Measurements from ENCODE around the gene FFAR1. TPM values are rescaled to one million over a fixed set of nuclear protein-coding genes. Genes with fewer than 3 reads are reported as not detected.

The FFAR1 gene
- total RNA-seq, 1 experiment from 2014 or later = not detected

DNA sequence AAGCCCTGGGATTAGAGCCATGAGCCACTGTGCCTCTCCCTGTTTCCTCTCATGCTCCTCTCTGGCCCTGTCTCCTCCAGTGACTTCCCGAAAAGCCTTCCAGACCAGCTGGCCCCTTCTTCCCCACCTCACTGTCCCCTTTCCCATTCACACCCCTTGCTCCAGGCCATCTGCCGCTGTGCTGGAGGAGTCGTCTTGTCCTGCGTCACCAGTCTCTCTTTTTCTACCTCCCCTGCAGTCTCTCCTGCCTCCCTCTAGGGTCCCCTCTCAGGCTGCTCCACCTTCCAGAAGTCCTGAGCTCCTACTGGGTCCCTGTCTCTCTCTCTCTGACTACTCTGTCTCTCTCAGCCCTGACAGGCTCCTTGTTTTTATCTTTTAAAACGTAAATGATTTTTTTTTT is 5.3 kb upstream of the FFAR1 start:
- H3K36me3 ChIP-seq (replicated peaks; ENCODE audit: control insufficient read depth, insufficient read depth, low read length) = no peaks in the 10 kb centered on the region
- no peaks in the 10 kb centered on the region for H3K27me3 ChIP-seq (ENCODE audit: control insufficient read depth, insufficient read depth, low read length)
- peak; percentile 67 for DNase-seq

DNA sequence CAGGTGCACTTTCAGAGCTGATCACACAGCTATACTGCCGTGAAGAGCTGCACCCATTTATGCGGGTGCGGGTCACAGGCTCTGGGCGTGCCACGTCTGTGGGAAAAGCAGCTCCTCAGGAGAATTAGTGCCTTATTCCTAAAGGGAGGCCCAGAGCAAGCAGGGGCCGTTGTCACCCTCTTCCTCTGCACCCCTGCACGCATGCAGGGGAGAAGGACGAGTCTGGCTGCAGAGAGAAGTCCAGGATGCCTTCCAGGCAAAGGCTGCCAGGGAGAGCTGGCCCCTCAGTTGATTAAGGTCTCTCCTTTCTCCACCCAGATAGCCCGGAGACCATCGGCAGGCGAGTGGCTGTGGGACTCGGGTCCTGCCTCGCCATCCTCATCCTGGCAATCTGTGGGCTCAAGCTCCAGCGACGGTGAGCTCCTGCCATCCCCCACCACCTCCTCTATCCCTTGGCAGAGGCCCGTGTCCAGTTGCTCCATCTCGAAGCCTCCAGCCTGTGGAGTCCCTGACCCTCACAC is 3.1 kb upstream of the FFAR1 start:
- Histone ChIP-seq H3K27me3 (ENCODE audit: control insufficient read depth, insufficient read depth, low read length) (no peaks in the 10 kb centered on the region), H3K4me3 (ENCODE audit: insufficient read depth, low read depth, low read length) (no peak overlapping the region), H3K36me3 (replicated peaks; ENCODE audit: control insufficient read depth, insufficient read depth, low read length) (no peaks in the 10 kb centered on the region)
- peak; percentile 28 for DNase-seq

More for the DNA sequence above, 5.3 kb upstream of the FFAR1 start:
- H3K4me3 ChIP-seq (ENCODE audit: insufficient read depth, low read depth, low read length) = no peak overlapping the region

DNA sequence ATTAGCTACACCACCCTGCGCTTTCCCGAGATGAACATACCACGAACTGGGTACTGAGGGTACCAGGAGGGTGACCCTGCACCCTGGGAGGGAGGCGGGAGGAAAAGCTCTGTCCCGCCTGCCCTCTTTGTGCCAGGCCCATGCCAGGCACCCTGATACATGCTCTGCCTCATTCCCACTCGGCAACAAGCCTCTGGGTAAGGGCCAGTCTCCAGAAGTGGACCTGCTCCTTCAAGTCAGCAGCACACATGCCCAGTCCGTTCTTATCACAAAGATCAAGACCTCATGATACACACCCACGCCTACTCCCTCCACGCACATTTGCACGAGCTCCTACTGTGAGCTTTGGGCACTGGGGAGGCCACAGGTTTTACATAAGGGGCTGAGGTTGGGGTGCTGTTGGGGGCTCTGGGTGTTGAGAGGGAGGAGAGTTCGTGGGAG is 2.0 kb upstream of the FFAR1 start:
- peak; percentile 28 for DNase-seq
- Histone ChIP-seq H3K27me3 (ENCODE audit: control insufficient read depth, insufficient read depth, low read length) (no peaks in the 10 kb centered on the region), H3K4me3 (ENCODE audit: insufficient read depth, low read depth, low read length) (no peak overlapping the region), H3K36me3 (replicated peaks; ENCODE audit: control insufficient read depth, insufficient read depth, low read length) (no peaks in the 10 kb centered on the region)

DNA sequence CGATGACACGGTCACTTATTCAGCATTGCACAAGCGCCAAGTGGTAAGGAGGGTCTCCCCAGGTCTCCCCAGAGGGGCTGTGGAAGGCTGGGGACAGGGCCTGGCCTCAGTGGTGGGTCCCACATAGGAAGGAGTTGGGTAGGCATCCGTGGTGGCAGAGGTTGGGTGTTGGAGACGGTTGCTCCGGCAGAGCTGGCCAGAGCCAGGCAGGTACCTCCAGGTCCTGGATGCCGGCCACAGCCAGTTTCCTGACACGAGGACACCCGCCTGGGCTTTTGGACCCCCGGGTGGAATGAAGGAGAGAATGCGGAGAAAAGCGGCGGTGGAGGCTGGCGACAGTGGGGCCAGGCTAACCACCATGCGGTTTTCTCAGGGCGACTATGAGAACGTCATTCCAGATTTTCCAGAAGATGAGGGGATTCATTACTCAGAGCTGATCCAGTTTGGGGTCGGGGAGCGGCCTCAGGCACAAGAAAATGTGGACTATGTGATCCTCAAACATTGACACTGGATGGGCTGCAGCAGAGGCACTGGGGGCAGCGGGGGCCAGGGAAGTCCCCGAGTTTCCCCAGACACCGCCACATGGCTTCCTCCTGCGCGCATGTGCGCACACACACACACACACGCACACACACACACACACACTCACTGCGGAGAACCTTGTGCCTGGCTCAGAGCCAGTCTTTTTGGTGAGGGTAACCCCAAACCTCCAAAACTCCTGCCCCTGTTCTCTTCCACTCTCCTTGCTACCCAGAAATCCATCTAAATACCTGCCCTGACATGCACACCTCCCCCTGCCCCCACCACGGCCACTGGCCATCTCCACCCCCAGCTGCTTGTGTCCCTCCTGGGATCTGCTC is 1.3 kb upstream of the FFAR1 start:
- peak; percentile 30 for DNase-seq
- Histone ChIP-seq H3K36me3 (replicated peaks; ENCODE audit: control insufficient read depth, insufficient read depth, low read length) (no peaks in the 10 kb centered on the region), H3K4me3 (ENCODE audit: insufficient read depth, low read depth, low read length) (no peak overlapping the region), H3K27me3 (ENCODE audit: control insufficient read depth, insufficient read depth, low read length) (no peaks in the 10 kb centered on the region)

DNA sequence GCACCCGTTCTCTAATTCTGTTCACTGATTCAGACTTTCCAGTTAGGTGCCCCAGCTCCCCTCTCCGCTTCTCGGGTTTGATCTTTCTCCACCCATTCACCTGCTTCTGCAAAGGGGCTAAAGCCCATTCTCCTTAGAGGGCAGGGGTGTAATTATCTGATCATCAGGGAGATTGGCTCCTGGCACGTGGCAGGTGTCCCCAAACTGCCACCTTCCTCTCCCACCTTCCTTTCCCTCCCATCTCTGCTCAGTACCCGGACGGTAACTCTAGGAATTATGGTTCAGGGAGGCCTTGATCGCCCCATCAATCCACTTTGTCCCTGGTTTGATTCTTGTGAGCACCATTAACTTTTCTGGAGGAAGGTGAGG is 212 bp downstream of the FFAR1 start:
- H3K36me3 ChIP-seq (replicated peaks; ENCODE audit: control insufficient read depth, insufficient read depth, low read length) = no peaks in the 10 kb centered on the region
- H3K4me3 ChIP-seq (ENCODE audit: insufficient read depth, low read depth, low read length) = no peak overlapping the region
- no peaks in the 10 kb centered on the region for H3K27me3 ChIP-seq (ENCODE audit: control insufficient read depth, insufficient read depth, low read length)
- DNase-seq = no peak

DNA sequence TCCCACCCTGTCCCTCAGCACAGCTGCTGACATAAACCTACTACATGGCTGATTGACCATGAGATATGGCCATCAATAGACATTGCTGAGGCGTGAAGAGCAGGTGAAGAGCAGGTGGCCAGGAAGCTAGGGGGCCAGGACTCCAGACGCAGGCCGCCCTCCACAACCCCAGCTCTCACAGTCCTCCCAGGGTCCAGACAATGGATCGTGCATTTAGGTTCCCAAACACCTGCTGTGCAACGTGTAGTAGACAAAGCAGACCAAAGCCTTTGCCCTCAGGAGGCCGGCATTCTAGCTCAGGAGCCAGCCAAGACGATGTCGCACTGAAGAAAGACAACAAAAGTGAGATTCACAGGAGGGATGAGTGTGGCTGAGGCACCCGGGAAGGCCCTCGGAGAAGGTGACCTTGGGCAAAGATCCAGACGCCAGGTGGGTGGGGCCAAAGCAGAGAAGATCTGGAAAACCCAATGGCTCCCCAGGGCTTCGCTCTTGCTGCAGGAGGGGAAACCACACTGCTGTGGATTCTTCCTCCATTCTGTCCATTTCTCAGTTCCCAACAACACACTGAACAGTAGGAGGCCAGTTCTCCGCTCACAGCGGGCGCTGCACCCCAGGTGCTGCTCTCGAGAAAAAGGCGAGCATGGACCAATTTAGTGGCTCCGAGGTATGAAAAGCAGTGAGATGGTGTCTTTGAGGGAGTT is 1.4 kb downstream of the FFAR1 start:
- H3K4me3 ChIP-seq (ENCODE audit: insufficient read depth, low read depth, low read length) = no peak overlapping the region
- peak; percentile 70 for DNase-seq
- H3K27me3 ChIP-seq (ENCODE audit: control insufficient read depth, insufficient read depth, low read length) = no peaks in the 10 kb centered on the region
- no peaks in the 10 kb centered on the region for H3K36me3 ChIP-seq (replicated peaks; ENCODE audit: control insufficient read depth, insufficient read depth, low read length)

DNA sequence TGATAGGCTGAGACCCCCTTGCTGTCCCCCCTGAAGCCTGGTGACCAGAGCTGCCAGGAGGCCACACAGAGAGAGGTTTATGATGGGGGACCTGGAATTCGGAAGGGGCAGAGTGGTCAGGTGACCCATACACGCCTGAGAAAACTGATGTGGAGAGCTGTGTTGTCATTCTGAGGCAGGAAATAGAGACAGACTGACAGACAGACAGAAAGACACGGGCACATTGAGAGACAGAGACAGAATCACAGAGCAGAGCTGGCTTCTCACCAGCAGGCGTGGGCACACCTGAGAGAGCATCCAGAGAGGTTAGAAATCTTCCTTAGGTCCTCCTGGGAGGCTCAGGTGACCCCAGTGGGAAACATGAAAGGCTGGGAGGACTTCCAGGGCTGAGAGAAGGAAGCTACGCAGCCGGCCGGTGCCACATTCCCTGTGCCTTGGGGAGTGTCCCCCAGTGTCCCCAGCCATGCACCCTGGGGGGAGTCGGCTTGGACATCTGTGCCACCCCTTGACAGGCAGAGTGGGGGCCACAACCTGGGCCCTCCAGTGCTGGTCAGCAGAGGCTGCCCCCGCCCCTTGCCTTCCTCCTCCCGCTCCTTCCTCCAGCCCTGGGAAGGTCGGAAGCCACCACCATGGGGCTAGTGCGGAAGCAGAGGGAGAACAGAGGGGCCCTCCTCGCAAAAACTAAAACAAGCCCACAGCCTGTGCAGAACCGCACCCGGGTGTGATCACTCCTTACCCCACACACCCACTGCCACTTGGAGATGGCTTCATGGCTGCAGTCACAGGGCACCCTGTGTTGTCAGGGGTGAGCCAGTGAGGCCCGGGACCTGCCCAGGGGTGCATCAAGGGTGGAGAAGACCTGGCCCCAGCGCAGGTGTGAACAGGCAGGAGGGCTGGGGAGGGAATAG is 2.2 kb downstream of the FFAR1 start:
- H3K36me3 ChIP-seq (replicated peaks; ENCODE audit: control insufficient read depth, insufficient read depth, low read length) = no peaks in the 10 kb centered on the region
- no peaks in the 10 kb centered on the region for H3K27me3 ChIP-seq (ENCODE audit: control insufficient read depth, insufficient read depth, low read length)
- peak; percentile 28 for DNase-seq
- H3K4me3 ChIP-seq (ENCODE audit: insufficient read depth, low read depth, low read length) = no peak overlapping the region

DNA sequence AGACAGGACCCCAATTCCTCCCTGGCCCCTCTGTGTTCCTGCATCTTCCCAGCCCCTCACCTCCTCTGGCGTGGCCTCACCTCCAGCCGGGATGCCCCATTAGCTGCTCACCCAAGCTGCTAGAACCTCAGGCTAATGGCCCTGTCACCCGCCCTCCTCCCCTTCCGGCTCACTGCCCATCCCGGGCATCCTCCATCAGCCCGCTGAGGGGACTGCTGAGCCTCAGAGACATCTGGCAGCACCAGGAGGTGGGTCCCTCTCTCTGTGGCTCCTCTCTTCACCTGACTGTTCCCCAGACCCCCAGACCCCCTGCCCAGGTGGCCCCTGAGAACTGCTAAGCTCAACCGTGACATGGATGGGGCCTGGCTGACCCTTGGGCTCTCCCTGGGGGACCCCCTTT is 2.9 kb downstream of the FFAR1 start:
- no peaks in the 10 kb centered on the region for H3K27me3 ChIP-seq (ENCODE audit: control insufficient read depth, insufficient read depth, low read length)
- no peaks in the 10 kb centered on the region for H3K36me3 ChIP-seq (replicated peaks; ENCODE audit: control insufficient read depth, insufficient read depth, low read length)
- DNase-seq = peak; percentile 39
- H3K4me3 ChIP-seq (ENCODE audit: insufficient read depth, low read depth, low read length) = no peak overlapping the region

DNA sequence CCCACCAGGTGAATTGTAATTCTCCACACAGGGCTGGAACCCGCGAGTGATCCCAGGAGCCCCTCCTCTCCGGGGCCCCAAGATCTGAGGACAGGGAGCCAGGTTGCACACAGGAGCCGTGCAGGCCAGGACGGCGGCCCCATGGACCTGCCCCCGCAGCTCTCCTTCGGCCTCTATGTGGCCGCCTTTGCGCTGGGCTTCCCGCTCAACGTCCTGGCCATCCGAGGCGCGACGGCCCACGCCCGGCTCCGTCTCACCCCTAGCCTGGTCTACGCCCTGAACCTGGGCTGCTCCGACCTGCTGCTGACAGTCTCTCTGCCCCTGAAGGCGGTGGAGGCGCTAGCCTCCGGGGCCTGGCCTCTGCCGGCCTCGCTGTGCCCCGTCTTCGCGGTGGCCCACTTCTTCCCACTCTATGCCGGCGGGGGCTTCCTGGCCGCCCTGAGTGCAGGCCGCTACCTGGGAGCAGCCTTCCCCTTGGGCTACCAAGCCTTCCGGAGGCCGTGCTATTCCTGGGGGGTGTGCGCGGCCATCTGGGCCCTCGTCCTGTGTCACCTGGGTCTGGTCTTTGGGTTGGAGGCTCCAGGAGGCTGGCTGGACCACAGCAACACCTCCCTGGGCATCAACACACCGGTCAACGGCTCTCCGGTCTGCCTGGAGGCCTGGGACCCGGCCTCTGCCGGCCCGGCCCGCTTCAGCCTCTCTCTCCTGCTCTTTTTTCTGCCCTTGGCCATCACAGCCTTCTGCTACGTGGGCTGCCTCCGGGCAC is 3.9 kb downstream of the FFAR1 start:
- H3K27me3 ChIP-seq (ENCODE audit: control insufficient read depth, insufficient read depth, low read length) = no peaks in the 10 kb centered on the region
- no peak overlapping the region for H3K4me3 ChIP-seq (ENCODE audit: insufficient read depth, low read depth, low read length)
- DNase-seq = no peak
- no peaks in the 10 kb centered on the region for H3K36me3 ChIP-seq (replicated peaks; ENCODE audit: control insufficient read depth, insufficient read depth, low read length)

DNA sequence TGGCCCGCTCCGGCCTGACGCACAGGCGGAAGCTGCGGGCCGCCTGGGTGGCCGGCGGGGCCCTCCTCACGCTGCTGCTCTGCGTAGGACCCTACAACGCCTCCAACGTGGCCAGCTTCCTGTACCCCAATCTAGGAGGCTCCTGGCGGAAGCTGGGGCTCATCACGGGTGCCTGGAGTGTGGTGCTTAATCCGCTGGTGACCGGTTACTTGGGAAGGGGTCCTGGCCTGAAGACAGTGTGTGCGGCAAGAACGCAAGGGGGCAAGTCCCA is 4.4 kb downstream of the FFAR1 start:
- Histone ChIP-seq H3K27me3 (ENCODE audit: control insufficient read depth, insufficient read depth, low read length) (no peaks in the 10 kb centered on the region), H3K4me3 (ENCODE audit: insufficient read depth, low read depth, low read length) (no peak overlapping the region), H3K36me3 (replicated peaks; ENCODE audit: control insufficient read depth, insufficient read depth, low read length) (no peaks in the 10 kb centered on the region)
- no peak for DNase-seq

DNA sequence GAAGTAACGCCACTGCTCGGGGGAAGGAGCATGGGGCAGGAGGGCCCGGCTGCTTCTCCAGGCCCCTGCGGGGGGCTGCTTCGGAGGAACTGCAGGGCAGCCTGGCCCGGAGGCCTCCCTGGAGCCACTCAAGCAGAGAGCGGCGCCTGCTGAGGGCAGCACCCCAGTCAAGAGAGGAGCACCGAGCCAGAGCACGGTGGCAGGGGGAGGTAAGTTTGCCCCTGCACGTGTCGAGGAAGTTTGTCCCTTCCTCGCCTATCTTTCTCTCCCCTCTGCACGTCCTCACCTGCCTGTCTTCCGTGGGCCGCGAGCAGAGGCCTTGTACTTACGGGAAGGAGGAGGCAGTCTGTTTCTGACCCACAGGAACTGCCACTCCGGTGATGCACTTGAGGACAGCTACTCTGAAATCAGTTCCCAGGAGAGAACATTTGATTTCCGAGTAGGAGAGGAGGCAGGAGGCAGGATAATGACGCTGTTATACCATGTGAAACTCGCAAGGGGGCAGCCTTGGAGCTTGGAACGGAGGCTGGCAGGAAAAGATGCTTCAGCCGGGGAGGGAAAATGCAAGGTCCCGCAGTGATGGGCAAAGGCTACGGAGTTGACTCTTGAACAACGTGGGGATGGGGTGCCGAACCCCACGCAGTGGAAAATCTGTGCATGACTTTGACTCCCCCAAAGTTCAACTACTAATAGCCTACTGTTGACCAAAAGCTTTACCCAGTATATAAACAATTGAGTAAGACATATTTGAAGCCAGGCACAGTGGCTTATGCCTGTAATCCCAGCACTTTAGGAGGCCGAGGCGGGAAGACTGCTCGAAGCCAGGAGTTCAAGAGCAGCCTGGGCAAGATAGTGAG is 5.0 kb downstream of the FFAR1 start:
- Histone ChIP-seq H3K36me3 (replicated peaks; ENCODE audit: control insufficient read depth, insufficient read depth, low read length) (no peaks in the 10 kb centered on the region), H3K27me3 (ENCODE audit: control insufficient read depth, insufficient read depth, low read length) (no peaks in the 10 kb centered on the region), H3K4me3 (ENCODE audit: insufficient read depth, low read depth, low read length) (no peak overlapping the region)
- peak; percentile 95 for DNase-seq

DNA sequence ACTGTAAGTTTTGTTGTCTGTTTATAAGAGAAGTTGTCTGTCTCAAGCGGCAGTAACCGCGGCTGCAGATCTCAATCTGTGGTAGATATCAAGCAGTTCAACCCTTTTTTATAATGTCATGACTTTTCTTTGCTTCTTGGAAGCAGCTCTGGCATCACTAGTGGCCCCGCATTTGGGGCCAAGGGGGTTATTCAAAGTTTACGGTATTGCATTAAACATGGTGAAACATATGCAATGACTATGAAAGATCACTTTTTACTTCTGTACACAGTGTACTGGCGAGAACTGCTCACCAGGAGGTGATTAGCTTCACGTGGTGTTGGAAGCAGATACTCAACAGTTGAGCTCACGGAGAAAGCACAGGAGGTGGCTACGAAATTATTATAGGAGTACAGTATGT is 5.9 kb downstream of the FFAR1 start:
- no peak for DNase-seq
- no peaks in the 10 kb centered on the region for H3K27me3 ChIP-seq (ENCODE audit: control insufficient read depth, insufficient read depth, low read length)
- no peak overlapping the region for H3K4me3 ChIP-seq (ENCODE audit: insufficient read depth, low read depth, low read length)
- no peaks in the 10 kb centered on the region for H3K36me3 ChIP-seq (replicated peaks; ENCODE audit: control insufficient read depth, insufficient read depth, low read length)

DNA sequence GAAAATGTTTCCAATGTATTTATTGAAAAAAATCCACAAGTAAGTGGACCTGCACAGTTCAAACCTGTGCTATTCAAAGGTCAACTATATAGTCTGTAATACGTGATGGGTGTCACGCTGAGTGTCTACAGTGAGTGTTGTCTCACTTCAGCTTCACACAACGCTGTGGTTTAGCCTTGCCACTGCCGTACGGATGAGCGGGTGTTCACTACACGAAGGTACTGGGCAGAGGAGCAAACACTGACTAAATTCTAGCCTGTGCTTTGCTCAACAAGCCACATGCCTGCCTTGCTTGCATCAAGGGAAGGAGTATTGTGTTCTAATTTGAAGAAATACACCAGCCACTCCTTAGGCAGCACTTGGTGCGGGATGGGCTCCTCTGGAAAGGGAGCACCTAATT is 7.2 kb downstream of the FFAR1 start:
- H3K27me3 ChIP-seq (ENCODE audit: control insufficient read depth, insufficient read depth, low read length) = no peaks in the 10 kb centered on the region
- peak; percentile 6 for DNase-seq
- H3K4me3 ChIP-seq (ENCODE audit: insufficient read depth, low read depth, low read length) = no peak overlapping the region
- no peaks in the 10 kb centered on the region for H3K36me3 ChIP-seq (replicated peaks; ENCODE audit: control insufficient read depth, insufficient read depth, low read length)
